SU-DHL-6 (cell line): ENCODE measurements around the gene CALCB.

Source experiments
- EZH2phosphoT487 ChIP-seq: fragments of 200-600 bp; sonication (generic), shearing (Covaris generic); conservative IDR thresholded peaks from 2 replicates; pipeline ENCODE4 v1.6.1; 2018; ENCODE audit warnings: mild to moderate bottlenecking, antibody characterized with exemption, low read length, moderate library complexity, mixed read lengths
- TF ChIP-seq, protein P1 (sequence below): fragments of 200-600 bp; sonication (generic); IDR thresholded peaks from one replicate; pipeline ENCODE4 v1.5.1; 2017; ENCODE audit warnings: antibody characterized with exemption, mild to moderate bottlenecking, low read length, moderate library complexity; ENCODE audit not compliant: insufficient read depth, poor library complexity, severe bottlenecking

DNA sequence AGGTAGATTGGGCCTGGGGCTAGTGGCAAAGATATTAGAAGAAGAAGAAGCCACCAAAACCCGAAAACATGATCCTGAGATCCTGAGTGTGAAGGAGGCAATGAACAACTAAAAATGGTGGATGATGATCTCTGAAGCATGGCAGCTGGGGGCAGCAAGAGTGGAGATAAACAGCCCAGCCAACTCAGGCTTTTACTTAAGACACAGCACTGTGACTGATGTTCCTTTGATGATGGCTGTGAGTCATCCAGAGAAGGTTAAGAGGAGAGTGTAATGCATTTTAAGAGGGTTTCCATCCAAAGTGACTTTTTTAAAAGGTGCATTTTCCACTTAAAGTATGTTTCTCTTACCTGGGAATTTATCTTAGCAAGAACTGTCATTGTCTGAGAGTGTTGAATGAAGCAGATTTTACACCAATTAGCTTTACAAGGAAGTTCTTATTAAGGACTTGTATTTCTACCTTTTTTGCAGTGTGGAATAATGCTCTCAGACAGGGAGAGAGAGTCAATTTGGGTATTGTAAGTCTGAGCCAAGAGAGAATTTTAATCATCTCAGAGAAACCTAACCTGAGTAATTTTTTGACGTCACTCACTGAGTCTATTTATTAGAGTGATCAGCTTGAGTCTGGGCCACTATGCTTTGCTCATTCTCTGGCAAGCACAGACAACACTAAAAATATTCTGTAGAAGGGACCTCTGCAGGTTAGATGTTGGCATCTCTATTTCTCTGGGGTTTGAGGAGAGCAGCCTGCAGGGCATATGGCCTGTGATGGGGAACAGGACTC, 14.1 kb upstream of the CALCB start:
- TF ChIP-seq, protein P1, sequence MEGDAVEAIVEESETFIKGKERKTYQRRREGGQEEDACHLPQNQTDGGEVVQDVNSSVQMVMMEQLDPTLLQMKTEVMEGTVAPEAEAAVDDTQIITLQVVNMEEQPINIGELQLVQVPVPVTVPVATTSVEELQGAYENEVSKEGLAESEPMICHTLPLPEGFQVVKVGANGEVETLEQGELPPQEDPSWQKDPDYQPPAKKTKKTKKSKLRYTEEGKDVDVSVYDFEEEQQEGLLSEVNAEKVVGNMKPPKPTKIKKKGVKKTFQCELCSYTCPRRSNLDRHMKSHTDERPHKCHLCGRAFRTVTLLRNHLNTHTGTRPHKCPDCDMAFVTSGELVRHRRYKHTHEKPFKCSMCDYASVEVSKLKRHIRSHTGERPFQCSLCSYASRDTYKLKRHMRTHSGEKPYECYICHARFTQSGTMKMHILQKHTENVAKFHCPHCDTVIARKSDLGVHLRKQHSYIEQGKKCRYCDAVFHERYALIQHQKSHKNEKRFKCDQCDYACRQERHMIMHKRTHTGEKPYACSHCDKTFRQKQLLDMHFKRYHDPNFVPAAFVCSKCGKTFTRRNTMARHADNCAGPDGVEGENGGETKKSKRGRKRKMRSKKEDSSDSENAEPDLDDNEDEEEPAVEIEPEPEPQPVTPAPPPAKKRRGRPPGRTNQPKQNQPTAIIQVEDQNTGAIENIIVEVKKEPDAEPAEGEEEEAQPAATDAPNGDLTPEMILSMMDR, result no peak
- TF ChIP-seq EZH2phosphoT487, result no peak
